GM23248 (cell line): ENCODE results near the gene GALNT16.

ENCODE experiments used
- EZH2 ChIP-seq: fragments of 200-600 bp; sonication (generic); IDR thresholded peaks from 2 replicates; pipeline ENCODE4 v1.6.1; 2018; ENCODE audit warnings: antibody characterized with exemption, mild to moderate bottlenecking; ENCODE audit not compliant: insufficient read depth, poor library complexity, severe bottlenecking
- EZH2phosphoT487 ChIP-seq: fragments of 200-600 bp; sonication (generic); IDR thresholded peaks from 2 replicates; pipeline ENCODE4 v1.6.1; 2018; ENCODE audit warnings: antibody characterized with exemption, moderate library complexity, mild to moderate bottlenecking, low read depth; ENCODE audit not compliant: insufficient read depth

GRCh38 chr14:69366761-69367160, 106.8 kb downstream of the GALNT16 start:
- no peak for TF ChIP-seq EZH2
- TF ChIP-seq EZH2phosphoT487 = no peak
